Measurements from ENCODE around the gene RABGEF1.
"Not testable (repeated sequence)": the region's sequence is repeated elsewhere in the genome, so short reads cannot be mapped to it uniquely, and the experiment has no call there.

GRCh38 chr7:66817208-66817795 lies 76.8 kb downstream of the RABGEF1 start:
- TF ChIP-seq POLR2A, CTCF (IDR thresholded peaks at IDR 0.05): not testable (repeated sequence)

Data from testis (tissue), 2 donors.